Keratinocyte (primary cell): Measurements from ENCODE around the gene OR10H5. TPM values are rescaled to one million over a fixed set of nuclear protein-coding genes. Genes with fewer than 3 reads are reported as not detected.
"Not testable (repeated sequence)": the region's sequence is repeated elsewhere in the genome, so short reads cannot be mapped to it uniquely, and the experiment has no call there.

Source experiments
- DNase-seq: peaks from one replicate; pipeline ENCODE4 v3.0.0-alpha.2; 2011; ENCODE audit warnings: low read depth, missing footprints, low spot score
- FAIRE-seq: peaks from 2 replicates; lab custom pipeline; 2011; peaks lifted over from hg19 to GRCh38; lab: Jason Lieb, UNC
- H2AFZ ChIP-seq: 2 replicates; pipeline ENCODE4 v1.6.0; 2012; ENCODE audit warnings: low read length, control low read depth, inconsistent platforms; ENCODE audit not compliant: control insufficient read depth
- H3K27ac ChIP-seq: 2 replicates; pipeline ENCODE4 v1.5.1; 2011; ENCODE audit warnings: low read length; ENCODE audit not compliant: control insufficient read depth, insufficient read depth
- H3K27me3 ChIP-seq: 3 replicates; pipeline ENCODE4 v1.6.0; 2011; ENCODE audit warnings: low read length; ENCODE audit not compliant: control insufficient read depth, insufficient read depth; ENCODE audit errors: extremely low read depth
- H3K36me3 ChIP-seq, 2 experiments: 2 replicates in 1 of 2; 3 replicates in 1 of 2; pipeline ENCODE4 v1.5.1; 2011; ENCODE audit warnings: low read length in 2 of 2, mild to moderate bottlenecking in 1 of 2; ENCODE audit not compliant: control insufficient read depth in 2 of 2, insufficient read depth in 2 of 2; ENCODE audit errors: extremely low read depth in 1 of 2
- H3K4me1 ChIP-seq: 3 replicates; pipeline ENCODE4 v1.5.1; 2011; ENCODE audit warnings: low read length; ENCODE audit not compliant: control insufficient read depth, insufficient read depth; ENCODE audit errors: extremely low read depth
- H3K4me2 ChIP-seq: 3 replicates; pipeline ENCODE4 v1.6.0; 2011; ENCODE audit warnings: low read depth, low read length; ENCODE audit not compliant: control insufficient read depth, insufficient read depth; ENCODE audit errors: extremely low read depth
- H3K4me3 ChIP-seq, 3 experiments: fragments of 200-600 bp in 1 of 3; sonication (generic) in 1 of 3; 2 replicates in 2 of 3; 3 replicates in 1 of 3; pipeline ENCODE4 v1.5.1; 2011 to 2016; ENCODE audit warnings: low read length in 3 of 3, mild to moderate bottlenecking in 3 of 3, control low read depth in 2 of 3, inconsistent platforms in 1 of 3, low read depth in 1 of 3, mixed read lengths in 1 of 3, mixed run types in 1 of 3, moderate library complexity in 1 of 3; ENCODE audit not compliant: control insufficient read depth in 2 of 3, insufficient read depth in 2 of 3; ENCODE audit errors: extremely low read depth in 1 of 3
- H3K79me2 ChIP-seq: 2 replicates; pipeline ENCODE4 v1.6.0; 2012; ENCODE audit warnings: low read length; ENCODE audit not compliant: control insufficient read depth, insufficient read depth
- H3K9ac ChIP-seq: 3 replicates; pipeline ENCODE4 v1.6.0; 2011; ENCODE audit warnings: low read length; ENCODE audit not compliant: control insufficient read depth, insufficient read depth; ENCODE audit errors: extremely low read depth
- H3K9me1 ChIP-seq: 3 replicates; pipeline ENCODE4 v1.6.0; 2011; ENCODE audit warnings: low read length; ENCODE audit not compliant: control insufficient read depth, insufficient read depth; ENCODE audit errors: extremely low read depth
- H3K9me3 ChIP-seq: 2 replicates; pipeline ENCODE4 v1.5.1; 2012; ENCODE audit warnings: low read depth, low read length; ENCODE audit not compliant: control insufficient read depth
- H4K20me1 ChIP-seq: 3 replicates; pipeline ENCODE4 v1.6.0; 2011; ENCODE audit warnings: low read length; ENCODE audit not compliant: control insufficient read depth, insufficient read depth; ENCODE audit errors: extremely low read depth
- EZH2 ChIP-seq: IDR thresholded peaks from one replicate; pipeline ENCODE4 v1.6.1; 2012; ENCODE audit warnings: inconsistent platforms, mild to moderate bottlenecking, low read length, moderate library complexity
- dilution Hi-C: fragments of 300-500 bp; cut with MboI; formaldehyde crosslinking; loops from one replicate; pipeline ENCODE4 v1.7.0; 2020; ENCODE audit warnings: low sequenced_read_pairs; ENCODE audit not compliant: extremely low pct_ligation_motif_present
- polyA plus RNA-seq, 5 experiments: library from polyadenylated mRNA; depleted of rRNA in 3 of 5; stranded (reverse) in 3 of 5; stranded (forward) in 1 of 5; unstranded in 1 of 5; fragments of >200 nt; gene quantifications; 1 replicate in 1 of 5; 2 replicates in 3 of 5; 3 replicates in 1 of 5; pipeline versions ENCODE4 v1.2.1 to v1.2.3, GENCODE V29; 2011 to 2012; ENCODE audit warnings: missing spikeins in 2 of 5, low read depth in 1 of 5, low replicate concordance in 1 of 5

Gene OR10H5
- polyA plus RNA-seq, 1 donor (not counting 4 experiments of a cell fraction or from before 2014, with no cell fraction given): not detected

DNA sequence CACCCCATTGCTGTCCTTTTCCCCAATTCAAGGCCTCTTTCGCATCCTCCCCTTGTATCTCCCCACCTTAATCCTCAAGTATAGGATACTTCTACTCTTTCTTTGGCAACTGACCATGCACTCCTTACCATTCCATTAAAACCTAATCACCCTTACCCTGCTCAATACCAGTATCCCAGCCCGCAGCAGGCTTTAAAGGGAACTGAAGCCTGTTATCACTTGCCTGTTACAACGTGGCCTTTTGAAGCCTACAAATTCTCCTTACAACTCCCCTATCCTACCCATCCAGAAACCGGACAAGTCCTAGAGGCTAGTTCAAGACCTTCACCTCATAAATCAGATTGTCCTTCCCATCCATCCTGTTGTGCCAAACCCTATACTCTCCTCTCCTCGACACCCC is 44.2 kb downstream of the OR10H5 start:
- no peak overlapping the region for H3K27ac ChIP-seq
- no peaks in the 10 kb centered on the region for H3K9me3 ChIP-seq
- H3K27me3 ChIP-seq: no peaks in the 10 kb centered on the region
- no peaks in the 10 kb centered on the region for H3K36me3 ChIP-seq
- TF ChIP-seq EZH2: no peak
- H3K79me2 ChIP-seq: no peaks in the 10 kb centered on the region
- H3K9ac ChIP-seq: no peak overlapping the region
- H2AFZ ChIP-seq: no peak overlapping the region
- FAIRE-seq: no peak
- H3K4me3 ChIP-seq: no peak overlapping the region
- dilution Hi-C loops: no loop called here
- no peak overlapping the region for H3K4me2 ChIP-seq
- DNase-seq: no peak
- H4K20me1 ChIP-seq: no peaks in the 10 kb centered on the region
- no peaks in the 10 kb centered on the region for H3K9me1 ChIP-seq
- peaks cover 50% of the 10 kb centered on the region for H3K4me1 ChIP-seq

GRCh38 chr19:15834232-15834631 is 46.8 kb downstream of the OR10H5 start:
- DNase-seq, H3K36me3 ChIP-seq, H3K4me2 ChIP-seq, H3K9me1 ChIP-seq, H4K20me1 ChIP-seq, H3K9ac ChIP-seq, H3K27me3 ChIP-seq, dilution Hi-C loops, H3K4me3 ChIP-seq, FAIRE-seq, H3K27ac ChIP-seq, H3K79me2 ChIP-seq, H3K9me3 ChIP-seq, H2AFZ ChIP-seq: not testable (repeated sequence)
- peaks cover 45% of the 10 kb centered on the region for H3K4me1 ChIP-seq

GRCh38 chr19:15835565-15836329 is 48.3 kb downstream of the OR10H5 start:
- FAIRE-seq (peak; percentile 43), DNase-seq (peak; percentile 19)
- H4K20me1 ChIP-seq, H3K36me3 ChIP-seq, dilution Hi-C loops, H3K27me3 ChIP-seq, H3K79me2 ChIP-seq, H3K9me3 ChIP-seq, H3K9me1 ChIP-seq: not testable (repeated sequence)
- Histone ChIP-seq H3K27ac (peak overlapping the region; percentile 99), H3K4me1 (peaks cover 43% of the 10 kb centered on the region), H3K4me2 (peak overlapping the region; percentile 99), H3K9ac (peak overlapping the region; percentile 95), H2AFZ (peak overlapping the region; percentile 49), H3K4me3 (peak overlapping the region; percentile 41 to 86 (median 66))
